Subcutaneous preadipocyte (primary cell): ENCODE results near the gene PHB1. TPM values are rescaled to one million over a fixed set of nuclear protein-coding genes. Genes with fewer than 3 reads are reported as not detected.

Experiments used
- small RNA-seq: library from RNA; depleted of rRNA; stranded (forward); fragments of <200 nt; gene quantifications from one replicate; pipeline ENCODE3, GENCODE V24; 2012
- total RNA-seq: library from RNA; depleted of rRNA; stranded (reverse); fragments of >200 nt; gene quantifications from 2 replicates; pipeline ENCODE4 v1.2.3, GENCODE V29; 2012

Gene PHB1
- 145 and 157 TPM in 2 replicates for total RNA-seq

GRCh38 chr17:49414622-49415350 lies at the start of gene PHB1:
PHB1 (minus strand) TSS chr17:49414882; CDS start chr17:49413264, 1,618 bp downstream.

DNA sequence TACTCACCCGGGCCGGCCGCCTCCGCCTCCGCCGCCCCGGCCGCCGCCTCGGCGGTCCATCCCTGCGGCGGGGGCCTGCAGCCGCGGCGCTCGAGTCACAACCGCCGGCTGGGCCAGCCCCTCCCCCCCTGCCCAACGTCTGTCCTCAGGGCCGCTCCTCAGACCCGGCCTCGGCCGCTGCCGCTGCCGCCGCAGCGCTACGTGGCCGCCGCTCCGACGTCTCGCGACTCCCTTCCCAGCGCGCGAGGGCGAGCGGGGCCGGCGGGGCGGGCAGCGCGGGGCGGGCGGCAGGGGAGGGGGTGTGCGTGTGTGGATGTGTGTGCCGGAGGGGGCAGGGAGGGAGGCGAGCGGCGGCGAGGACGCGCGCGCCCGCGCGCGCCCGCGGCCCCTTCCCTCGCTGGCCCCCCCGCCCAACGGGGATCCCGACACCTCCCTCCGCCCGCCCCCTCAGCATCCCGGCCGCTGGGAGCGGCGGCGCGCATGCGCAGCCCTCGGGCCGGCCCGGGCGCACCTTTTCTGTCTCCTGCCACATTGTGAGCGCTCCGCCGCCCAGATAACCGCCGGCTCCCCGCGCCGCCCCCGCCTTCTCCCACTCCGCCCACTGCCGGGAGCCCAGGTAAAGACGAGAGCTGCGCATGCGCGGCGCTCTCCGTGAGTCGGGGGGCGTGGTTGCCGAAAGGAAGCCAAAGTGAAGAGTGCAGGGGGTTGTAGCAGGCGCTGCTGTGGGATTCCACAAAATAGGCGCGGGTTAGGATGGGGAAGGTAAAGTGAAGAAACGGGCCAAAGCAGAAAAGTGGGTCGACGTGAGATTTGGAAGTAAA lies 52.6 kb downstream of the PHB1 start, which contains the start of gene ZNF652:
TSS of gene ZNF652 (minus strand) at position 349 of the 821 bp plus-strand sequence. CDS start 44,525 bp downstream, outside the sequence.

Small RNAs within 50 kb of the gene (small RNA-seq; reads per million reads assigned to genes)
- not detected for gene RF00019

Other genes starting within 250 kb of the PHB1 start
- not detected in 2 replicates for gene GNGT2, start 204.3 kb downstream of the PHB1 start, total RNA-seq
- under 0.01 and 0.59 TPM in 2 replicates for gene ABI3, start 204.2 kb downstream of the PHB1 start, total RNA-seq
- under 0.01 TPM in 1 of 2 replicates, not detected in the other for gene PHOSPHO1, start 184.1 kb downstream of the PHB1 start, total RNA-seq
- 9.6 and 11.5 TPM in 2 replicates for gene ZNF652, start 52.6 kb downstream of the PHB1 start, total RNA-seq
- gene NGFR, start 80.4 kb upstream of the PHB1 start, total RNA-seq, result 0.20 TPM in 1 of 2 replicates, not detected in the other
- gene NXPH3, start 161.0 kb upstream of the PHB1 start, total RNA-seq, result under 0.01 TPM in 1 of 2 replicates, not detected in the other